Left lobe of liver (tissue), 2 donors: ENCODE data around the gene TMEM119. TPM values are rescaled to one million over a fixed set of nuclear protein-coding genes. Genes with fewer than 3 reads are reported as not detected.
"Not testable (repeated sequence)": the region's sequence is repeated elsewhere in the genome, so short reads cannot be mapped to it uniquely, and the experiment has no call there.

ENCODE experiments used
- ATAC-seq: fragments of 200-7000 bp; cut with Tn5 transposase; one replicate; pipeline ENCODE4 v1.9.1; 2020; ENCODE audit warnings: mild to moderate bottlenecking, moderate library complexity
- DNase-seq: peaks from one replicate; pipeline ENCODE4 v3.0.0-alpha.2; 2020; ENCODE audit warnings: low spot score
- total RNA-seq: library from RNA; stranded (reverse); gene quantifications from one replicate; pipeline ENCODE4 v1.2.1, GENCODE V29; 2021
- donor health status: DM: no; HTN: no; CAD: no; lungs with moderate emphysema.
- donor health status: DM: no; HTN: yes; CAD: no.

TMEM119 gene
- total RNA-seq, 1 donor from 2014 or later: 0.23 TPM

- no peak for ATAC-seq
Measured at GRCh38 chr12:108589028-108589839, 8.7 kb downstream of the TMEM119 start.

GRCh38 chr12:108587826-108588225 is 10.1 kb downstream of the TMEM119 start:
- DNase-seq: no peak
- no peak for ATAC-seq

More at GRCh38 chr12:108589028-108589839, 8.7 kb downstream of the TMEM119 start:
- DNase-seq: no peak

- DNase-seq (no peak), ATAC-seq (no peak)
Measured at GRCh38 chr12:108586306-108586705, 11.6 kb downstream of the TMEM119 start.

GRCh38 chr12:108585864-108586263 is 12.0 kb downstream of the TMEM119 start:
- ATAC-seq (no peak), DNase-seq (no peak)

- no peak for ATAC-seq
- no peak for DNase-seq
Measured at GRCh38 chr12:108584456-108585065, 13.3 kb downstream of the TMEM119 start.

- DNase-seq (no peak), ATAC-seq (no peak)
Measured at GRCh38 chr12:108583991-108584390, 13.9 kb downstream of the TMEM119 start.

GRCh38 chr12:108582978-108583770 is 14.7 kb downstream of the TMEM119 start:
- DNase-seq: no peak
- no peak for ATAC-seq

GRCh38 chr12:108582509-108582908 is 15.4 kb downstream of the TMEM119 start:
- DNase-seq (no peak), ATAC-seq (no peak)

GRCh38 chr12:108581311-108582227 is 16.3 kb downstream of the TMEM119 start:
- ATAC-seq: no peak
- no peak for DNase-seq

- no peak for ATAC-seq
- DNase-seq: no peak
Measured at GRCh38 chr12:108580531-108580930, 17.4 kb downstream of the TMEM119 start.

GRCh38 chr12:108578813-108579212 is 19.1 kb downstream of the TMEM119 start:
- ATAC-seq (no peak), DNase-seq (no peak)

GRCh38 chr12:108578264-108578663 is 19.6 kb downstream of the TMEM119 start:
- no peak for DNase-seq
- no peak for ATAC-seq

- ATAC-seq (no peak), DNase-seq (no peak)
Measured at GRCh38 chr12:108577458-108577857, 20.4 kb downstream of the TMEM119 start.

- ATAC-seq: no peak
- DNase-seq: no peak
Measured at GRCh38 chr12:108576660-108577234, 21.1 kb downstream of the TMEM119 start.

- ATAC-seq (no peak), DNase-seq (peak; percentile 11)
Measured at GRCh38 chr12:108575199-108575912, 22.5 kb downstream of the TMEM119 start.

GRCh38 chr12:108574276-108574675 is 23.6 kb downstream of the TMEM119 start:
- ATAC-seq, DNase-seq: not testable (repeated sequence)

- DNase-seq: no peak
- no peak for ATAC-seq
Measured at GRCh38 chr12:108573317-108573716, 24.6 kb downstream of the TMEM119 start.

GRCh38 chr12:108572166-108572790 is 25.6 kb downstream of the TMEM119 start:
- DNase-seq (peak; percentile 16), ATAC-seq (no peak)

- ATAC-seq: no peak
- DNase-seq: peak; percentile 30
Measured at GRCh38 chr12:108571609-108572165, 26.2 kb downstream of the TMEM119 start.
